BE2C (cell line): Measurements from ENCODE around the gene PTH1R.

Experiments
- DNase-seq: peaks from one replicate; pipeline ENCODE4 v3.0.0-alpha.2; 2020
- H3K27me3 ChIP-seq: fragments of 250-450 bp; sonication (Bioruptor Pico); 2 replicates; pipeline ENCODE4 v1.5.1; 2020; ENCODE audit warnings: mild to moderate bottlenecking
- H3K36me3 ChIP-seq: fragments of 250-450 bp; sonication (Bioruptor Pico); 2 replicates; pipeline ENCODE4 v1.5.1; 2020; ENCODE audit warnings: mild to moderate bottlenecking
- H3K4me1 ChIP-seq: fragments of 250-450 bp; sonication (Bioruptor Pico); 2 replicates; pipeline ENCODE4 v1.5.1; 2020
- H3K4me3 ChIP-seq: 2 replicates; pipeline ENCODE4 v1.5.1; 2011; ENCODE audit warnings: low read depth, low read length
- H3K9me3 ChIP-seq: fragments of 250-450 bp; sonication (Bioruptor Pico); 2 replicates; pipeline ENCODE4 v1.5.1; 2020
- TF ChIP-seq, protein P1 (sequence below): IDR thresholded peaks from 2 replicates; pipeline ENCODE4 v1.5.1; 2012; ENCODE audit warnings: mild to moderate bottlenecking, low read depth, low read length

PTH1R gene

GRCh38 chr3:46918202-46918601, 40.7 kb downstream of the PTH1R start:
- Histone ChIP-seq H3K4me3 (no peak overlapping the region), H3K4me1 (peaks cover 4% of the 10 kb centered on the region; the same call in 1 of the 2 replicates), H3K9me3 (no peaks in the 10 kb centered on the region), H3K36me3 (peaks cover 36% of the 10 kb centered on the region), H3K27me3 (no peaks in the 10 kb centered on the region)
- no peak for DNase-seq
- TF ChIP-seq, protein P1, sequence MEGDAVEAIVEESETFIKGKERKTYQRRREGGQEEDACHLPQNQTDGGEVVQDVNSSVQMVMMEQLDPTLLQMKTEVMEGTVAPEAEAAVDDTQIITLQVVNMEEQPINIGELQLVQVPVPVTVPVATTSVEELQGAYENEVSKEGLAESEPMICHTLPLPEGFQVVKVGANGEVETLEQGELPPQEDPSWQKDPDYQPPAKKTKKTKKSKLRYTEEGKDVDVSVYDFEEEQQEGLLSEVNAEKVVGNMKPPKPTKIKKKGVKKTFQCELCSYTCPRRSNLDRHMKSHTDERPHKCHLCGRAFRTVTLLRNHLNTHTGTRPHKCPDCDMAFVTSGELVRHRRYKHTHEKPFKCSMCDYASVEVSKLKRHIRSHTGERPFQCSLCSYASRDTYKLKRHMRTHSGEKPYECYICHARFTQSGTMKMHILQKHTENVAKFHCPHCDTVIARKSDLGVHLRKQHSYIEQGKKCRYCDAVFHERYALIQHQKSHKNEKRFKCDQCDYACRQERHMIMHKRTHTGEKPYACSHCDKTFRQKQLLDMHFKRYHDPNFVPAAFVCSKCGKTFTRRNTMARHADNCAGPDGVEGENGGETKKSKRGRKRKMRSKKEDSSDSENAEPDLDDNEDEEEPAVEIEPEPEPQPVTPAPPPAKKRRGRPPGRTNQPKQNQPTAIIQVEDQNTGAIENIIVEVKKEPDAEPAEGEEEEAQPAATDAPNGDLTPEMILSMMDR = no peak

GRCh38 chr3:46918634-46919033, 41.1 kb downstream of the PTH1R start:
- TF ChIP-seq, protein P1 = no peak
- Histone ChIP-seq H3K27me3 (no peaks in the 10 kb centered on the region), H3K9me3 (no peaks in the 10 kb centered on the region), H3K4me1 (peaks cover 3% of the 10 kb centered on the region; the same call in 1 of the 2 replicates), H3K4me3 (no peak overlapping the region), H3K36me3 (peaks cover 40% of the 10 kb centered on the region)
- DNase-seq = no peak

- TF ChIP-seq, protein P1 = no peak
- no peak for DNase-seq
- Histone ChIP-seq H3K9me3 (no peaks in the 10 kb centered on the region), H3K36me3 (peaks cover 46% of the 10 kb centered on the region), H3K4me1 (no peaks in the 10 kb centered on the region), H3K4me3 (no peak overlapping the region), H3K27me3 (no peaks in the 10 kb centered on the region)
These were observed 43.5 kb downstream of the PTH1R start for GRCh38 chr3:46921041-46921440.

GRCh38 chr3:46921871-46922271, 44.4 kb downstream of the PTH1R start:
- H3K36me3 ChIP-seq = peaks cover 46% of the 10 kb centered on the region
- H3K9me3 ChIP-seq = no peaks in the 10 kb centered on the region
- no peak for DNase-seq
- no peaks in the 10 kb centered on the region for H3K4me1 ChIP-seq
- no peak overlapping the region for H3K4me3 ChIP-seq
- no peaks in the 10 kb centered on the region for H3K27me3 ChIP-seq
- TF ChIP-seq, protein P1 = no peak

- H3K9me3 ChIP-seq = no peaks in the 10 kb centered on the region
- TF ChIP-seq, protein P1 = no peak
- no peak overlapping the region for H3K4me3 ChIP-seq
- DNase-seq = no peak
- H3K27me3 ChIP-seq = no peaks in the 10 kb centered on the region
- H3K36me3 ChIP-seq = peaks cover 46% of the 10 kb centered on the region
- no peaks in the 10 kb centered on the region for H3K4me1 ChIP-seq
These were observed 44.9 kb downstream of the PTH1R start for GRCh38 chr3:46922426-46922825.

DNA sequence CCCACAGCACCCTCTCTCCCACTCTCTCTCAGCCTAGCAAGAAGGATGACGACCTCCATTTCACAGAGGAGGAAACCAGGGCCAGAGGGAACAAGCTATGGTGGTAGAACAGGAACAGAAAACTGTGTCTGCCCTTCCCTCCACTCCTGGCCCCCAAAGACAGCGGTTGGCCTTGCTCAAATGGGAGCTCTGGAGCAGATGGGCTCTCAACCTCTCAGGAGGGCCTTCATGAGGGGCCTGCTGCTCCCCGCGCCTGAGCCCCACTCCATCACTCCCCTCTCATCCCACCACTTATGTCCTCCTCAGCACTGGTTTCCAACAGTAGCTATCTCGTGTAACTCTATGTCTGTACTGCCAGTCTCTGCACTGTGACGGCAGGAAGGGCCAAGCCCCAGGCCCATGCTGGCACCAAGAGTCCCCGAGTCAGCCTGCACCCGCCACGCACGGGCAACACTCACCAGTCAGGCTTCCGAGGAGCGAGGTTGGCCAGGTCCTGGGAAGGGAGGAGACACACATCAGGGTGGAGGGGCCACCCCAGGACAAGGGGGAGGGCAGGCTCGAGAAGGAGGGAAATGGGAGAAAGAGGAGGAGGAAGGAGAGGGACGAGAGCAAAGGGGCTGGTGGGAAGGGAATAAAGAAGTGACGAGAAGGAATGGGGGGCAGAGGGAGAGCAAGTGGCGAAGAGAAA, 45.5 kb downstream of the PTH1R start:
- Histone ChIP-seq H3K9me3 (no peaks in the 10 kb centered on the region), H3K4me1 (no peaks in the 10 kb centered on the region), H3K27me3 (no peaks in the 10 kb centered on the region), H3K36me3 (peaks cover 46% of the 10 kb centered on the region), H3K4me3 (no peak overlapping the region)
- no peak for DNase-seq
- TF ChIP-seq, protein P1 = no peak
